NCI-H82 treated with DMSO at 0.1 percent for 48 hours (cell line): ENCODE results near the gene CD72.
A peak's percentile ranks its signal among the peaks of the same experiment; 100 is the strongest.

Source experiments
- DNase-seq: peaks from one replicate; lab custom pipeline; 2025; ENCODE audit not compliant: unreplicated experiment; lab: John Stamatoyannopoulos, UW

The CD72 gene

GRCh38 chr9:35618325-35618727 is at the start of gene CD72:
CD72 (minus strand) TSS chr9:35618413; CDS start chr9:35618303, 110 bp downstream.
- no peak for DNase-seq

DNA sequence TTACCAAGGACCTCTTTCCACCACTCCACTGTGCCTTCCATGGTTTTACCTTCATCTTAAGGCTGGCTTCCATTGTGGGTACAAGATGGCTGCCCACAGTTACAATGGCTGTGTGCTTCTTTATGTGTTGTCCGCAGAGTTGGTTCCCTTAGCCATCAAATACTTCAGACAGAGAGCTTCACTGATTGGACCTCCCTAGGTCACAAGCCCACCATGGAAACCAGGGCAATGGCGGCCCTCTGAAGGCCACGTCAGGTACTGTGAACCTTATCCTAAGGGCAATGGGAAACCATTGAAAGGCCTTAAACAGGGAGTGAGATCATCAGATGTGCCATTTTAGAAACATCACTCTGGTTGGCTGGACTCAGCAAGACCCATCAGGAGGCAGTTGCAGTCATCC is 49.7 kb upstream of the CD72 start:
- DNase-seq, result no peak

GRCh38 chr9:35666549-35666948 is 48.3 kb upstream of the CD72 start:
- DNase-seq, result no peak

- DNase-seq, result no peak
Observed at GRCh38 chr9:35666045-35666444, 47.8 kb upstream of the CD72 start.

DNA sequence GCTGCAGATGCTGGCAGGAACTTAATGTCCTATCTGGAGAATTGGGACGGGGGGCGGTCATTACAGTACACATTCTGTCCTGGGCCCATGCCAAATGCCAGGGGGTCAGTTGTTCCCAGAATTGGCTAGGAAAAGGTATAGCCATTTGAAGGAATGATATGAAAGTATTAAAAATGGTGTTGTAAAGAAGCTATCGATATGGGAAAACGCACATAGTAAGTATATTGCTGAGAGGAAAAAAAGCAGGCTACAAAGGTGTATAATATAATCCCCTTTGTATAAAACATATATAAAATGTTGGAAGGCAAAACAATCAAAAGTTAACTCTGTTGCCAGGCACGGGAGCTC is 47.2 kb upstream of the CD72 start:
- DNase-seq, result no peak

DNA sequence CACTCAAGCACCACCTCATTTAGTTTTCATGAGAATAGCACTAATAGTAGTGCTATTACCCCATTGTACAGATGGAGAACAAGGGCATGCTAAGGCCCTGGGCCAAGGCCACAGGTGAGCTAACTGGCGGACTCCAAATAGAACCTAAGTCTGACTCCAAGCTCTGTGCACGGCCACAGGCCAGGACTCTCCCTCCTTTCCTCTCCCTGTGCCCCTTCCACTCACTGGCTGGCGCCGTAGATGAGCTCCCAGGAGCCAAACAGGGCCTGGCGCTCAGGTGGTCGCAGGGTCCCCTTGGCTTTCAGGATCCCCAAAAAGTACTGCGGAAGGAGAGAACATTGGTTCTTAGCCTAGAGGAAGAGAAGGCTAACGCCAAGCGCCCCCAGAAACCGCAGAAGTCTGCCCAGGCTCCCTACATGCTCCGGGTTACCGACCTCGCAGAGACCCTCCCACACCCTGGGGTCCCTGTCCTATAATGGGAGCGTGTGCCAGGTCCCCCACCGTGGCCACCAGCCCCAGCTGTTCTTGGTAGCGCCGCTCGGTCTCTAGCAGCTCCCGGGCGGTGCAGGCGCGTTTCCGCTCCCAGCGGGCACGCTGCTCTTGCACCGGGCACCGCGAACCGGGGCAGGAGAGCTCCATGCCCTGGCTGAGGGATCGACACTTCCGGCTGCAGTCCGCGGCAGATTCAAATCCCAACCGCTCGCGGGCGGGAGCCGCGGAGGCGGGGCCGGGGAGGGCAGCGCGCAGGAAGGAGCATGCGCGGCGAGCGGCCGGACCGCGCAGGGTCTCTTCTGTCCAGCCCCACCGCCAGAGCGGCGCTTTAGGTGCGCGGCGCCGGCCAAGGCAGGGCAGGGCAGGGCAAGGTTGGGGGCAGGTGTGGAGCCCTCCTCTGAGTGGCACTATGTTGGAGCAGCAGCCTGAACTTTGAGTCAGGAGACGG is 46.6 kb upstream of the CD72 start, which contains the start of gene ARHGEF39:
Gene ARHGEF39, minus strand, starts transcription at position 665 of the 940 bp plus-strand sequence. Its CDS starts 26 bp downstream, at position 639.
- DNase-seq, result peak; percentile 35

GRCh38 chr9:35662437-35662836 is 44.2 kb upstream of the CD72 start:
- no peak for DNase-seq

- no peak for DNase-seq
Observed at GRCh38 chr9:35661756-35662350, 43.6 kb upstream of the CD72 start.

DNA sequence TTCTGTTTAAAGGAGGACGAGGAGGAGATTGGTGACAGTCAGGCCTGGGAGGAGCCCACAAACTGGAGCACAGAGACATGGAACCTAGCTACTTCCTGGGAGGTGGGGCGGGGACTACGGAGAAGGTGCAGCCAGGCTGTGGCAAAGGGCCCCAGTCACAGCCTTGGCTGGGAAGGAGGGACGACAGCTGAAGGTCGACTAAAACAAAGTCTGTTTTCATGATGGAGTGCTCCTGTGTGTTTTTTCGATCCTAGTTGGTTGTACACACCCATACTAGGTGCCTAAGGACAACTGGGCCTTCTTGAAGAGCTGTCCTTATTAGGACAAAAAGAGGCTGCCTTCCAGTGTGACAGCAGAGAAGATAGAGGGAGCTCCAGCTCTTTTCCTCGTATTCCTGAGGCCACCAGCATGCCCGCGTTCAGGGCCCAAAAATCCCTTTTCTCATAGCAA is 42.8 kb upstream of the CD72 start:
- no peak for DNase-seq

DNA sequence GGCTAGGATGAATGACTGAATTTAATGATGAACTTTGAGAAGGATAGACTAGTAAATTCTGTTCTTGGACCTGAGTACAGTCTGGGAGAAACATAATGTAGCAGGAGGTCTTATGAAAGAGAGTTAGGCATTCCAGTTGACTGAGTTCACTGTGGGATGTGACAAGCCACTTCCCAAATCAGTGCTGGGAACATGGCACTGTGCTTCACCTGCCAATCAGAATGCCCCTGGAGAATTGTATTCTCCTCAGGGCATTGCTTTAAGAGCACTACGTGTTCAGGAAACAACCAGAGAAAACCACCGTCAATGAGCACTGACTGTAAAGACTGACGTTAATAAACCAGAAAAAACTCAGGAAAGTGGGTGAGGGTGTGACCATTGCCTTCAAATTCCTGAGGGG is 41.1 kb upstream of the CD72 start:
- no peak for DNase-seq

GRCh38 chr9:35658968-35659220 is 40.7 kb upstream of the CD72 start:
- DNase-seq, result no peak

DNA sequence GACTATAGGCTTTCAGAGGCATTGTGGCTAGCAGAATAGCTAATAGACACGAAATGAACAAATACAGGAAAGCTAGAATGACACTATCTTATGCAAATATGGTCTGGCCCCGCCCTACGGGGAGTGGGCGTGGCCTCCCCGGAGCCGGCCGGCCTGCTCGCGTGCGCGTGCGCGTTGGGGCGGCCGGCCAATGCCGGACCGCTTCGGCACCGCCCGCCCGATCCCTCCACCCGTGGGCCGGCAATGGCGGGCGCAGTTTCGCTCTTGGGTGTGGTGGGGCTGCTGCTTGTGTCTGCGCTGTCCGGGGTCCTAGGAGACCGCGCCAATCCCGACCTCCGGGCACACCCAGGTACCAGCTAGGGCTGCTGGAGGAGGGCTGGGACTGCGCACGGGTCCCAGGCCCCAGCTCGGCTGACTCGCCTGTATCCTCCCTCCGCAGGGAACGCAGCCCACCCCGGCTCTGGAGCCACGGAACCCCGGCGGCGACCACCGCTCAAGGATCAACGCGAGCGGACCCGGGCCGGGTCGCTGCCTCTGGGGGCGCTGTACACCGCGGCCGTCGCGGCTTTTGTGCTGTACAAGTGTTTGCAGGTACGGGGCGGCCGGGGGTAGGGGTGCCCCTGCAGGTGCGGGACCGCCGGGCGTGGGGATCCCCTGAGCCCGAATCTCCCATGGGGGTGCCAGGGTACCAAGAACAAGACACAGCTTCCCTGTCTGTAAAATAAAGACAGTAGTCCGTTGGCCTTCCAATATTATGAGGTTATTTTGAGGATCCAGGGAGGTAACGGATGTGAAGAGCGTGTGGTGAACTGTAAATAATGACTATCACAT is 40.1 kb upstream of the CD72 start, which contains the start of gene CCDC107:
Gene CCDC107, plus strand, starts transcription at position 156 of the 831 bp plus-strand sequence. Its CDS starts 88 bp downstream, at position 244.
- peak; percentile 55 for DNase-seq

DNA sequence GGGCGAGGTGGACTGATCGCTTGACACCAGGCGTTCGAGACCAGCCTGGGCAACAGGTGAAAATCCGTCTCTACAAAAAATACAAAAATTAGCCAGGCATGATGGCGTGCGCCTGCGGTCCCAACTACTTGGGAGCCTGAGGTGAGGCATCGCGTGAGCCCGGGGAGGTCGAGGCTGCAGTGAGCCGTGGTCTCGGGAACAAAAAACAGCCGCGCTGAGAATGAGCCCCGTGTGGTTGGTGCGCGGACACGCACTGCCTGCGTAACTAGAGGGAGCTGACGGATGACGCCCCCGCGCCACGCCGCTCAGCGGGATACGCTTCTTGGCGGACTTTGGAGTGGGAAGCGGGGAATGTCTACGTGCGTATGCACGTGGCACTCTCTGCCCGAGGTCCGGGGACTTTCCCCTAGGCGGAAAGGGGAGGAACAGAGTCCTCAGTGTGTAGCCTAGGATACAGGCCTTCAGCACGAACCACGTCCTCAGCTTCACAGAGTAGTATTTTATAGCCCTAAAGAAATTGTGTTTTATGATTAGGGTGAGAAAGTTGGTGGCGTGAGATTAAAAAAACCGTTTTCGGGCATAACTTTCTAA is 39.4 kb upstream of the CD72 start, which contains the start of gene RMRP:
Gene RMRP, minus strand, starts transcription at position 474 of the 591 bp plus-strand sequence.
- DNase-seq, result peak; percentile 90

DNA sequence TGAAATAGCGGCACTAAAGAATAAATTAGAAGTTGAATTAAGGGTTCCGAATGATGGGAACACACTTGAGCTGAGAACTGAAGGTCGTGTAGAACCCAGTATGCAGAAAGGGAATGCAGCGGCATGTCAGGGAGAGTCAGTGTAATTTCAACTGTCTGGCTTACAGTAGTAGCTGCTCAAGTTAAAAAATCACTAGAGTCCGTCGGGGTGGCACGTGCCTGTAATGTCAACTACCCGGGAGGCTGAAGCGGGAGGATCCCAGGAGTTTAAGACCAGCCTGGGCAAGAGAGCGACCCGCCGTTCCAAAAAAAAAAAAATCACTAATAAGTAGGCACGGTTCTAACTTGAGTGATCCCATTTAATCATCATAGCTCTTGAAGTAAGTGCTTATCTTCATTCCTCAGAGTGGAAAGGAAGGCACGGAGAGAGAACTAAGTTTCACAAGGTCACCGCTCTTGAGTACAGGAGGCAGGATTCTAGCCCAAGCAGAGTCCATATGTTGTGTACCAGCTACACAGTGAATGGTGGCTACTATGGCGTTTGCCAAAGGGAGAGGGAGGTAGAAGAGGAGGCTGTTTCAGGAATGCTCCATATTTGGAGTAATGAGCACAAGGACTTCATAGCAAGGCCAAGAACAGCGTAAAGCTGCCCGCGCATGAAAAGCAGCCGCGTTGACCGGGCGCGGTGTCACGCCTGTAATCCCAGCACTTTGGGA is 38.8 kb upstream of the CD72 start:
- peak; percentile 11 for DNase-seq

GRCh38 chr9:35656348-35656747 is 38.1 kb upstream of the CD72 start:
- no peak for DNase-seq

DNA sequence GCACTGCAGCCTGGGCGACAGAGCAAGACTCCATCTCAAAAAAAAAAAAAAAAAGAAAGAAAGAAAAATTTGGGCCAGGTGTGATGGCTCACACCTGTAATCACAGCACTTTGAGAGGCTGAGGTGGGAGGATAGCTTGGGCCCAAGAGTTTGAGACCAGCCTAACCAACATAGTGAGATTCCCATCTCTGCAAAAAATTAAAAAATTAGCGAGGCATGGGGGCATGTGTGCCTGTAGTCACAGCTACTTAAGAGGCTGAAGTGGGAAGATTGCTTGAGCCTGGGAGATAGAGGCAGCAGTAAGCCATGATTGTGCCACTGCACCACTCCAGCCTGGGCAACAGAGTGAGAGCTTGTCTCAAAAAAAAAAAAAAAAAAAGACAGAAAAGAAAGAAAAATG is 35.4 kb upstream of the CD72 start:
- no peak for DNase-seq

GRCh38 chr9:35652829-35653209 is 34.6 kb upstream of the CD72 start:
- DNase-seq, result no peak

DNA sequence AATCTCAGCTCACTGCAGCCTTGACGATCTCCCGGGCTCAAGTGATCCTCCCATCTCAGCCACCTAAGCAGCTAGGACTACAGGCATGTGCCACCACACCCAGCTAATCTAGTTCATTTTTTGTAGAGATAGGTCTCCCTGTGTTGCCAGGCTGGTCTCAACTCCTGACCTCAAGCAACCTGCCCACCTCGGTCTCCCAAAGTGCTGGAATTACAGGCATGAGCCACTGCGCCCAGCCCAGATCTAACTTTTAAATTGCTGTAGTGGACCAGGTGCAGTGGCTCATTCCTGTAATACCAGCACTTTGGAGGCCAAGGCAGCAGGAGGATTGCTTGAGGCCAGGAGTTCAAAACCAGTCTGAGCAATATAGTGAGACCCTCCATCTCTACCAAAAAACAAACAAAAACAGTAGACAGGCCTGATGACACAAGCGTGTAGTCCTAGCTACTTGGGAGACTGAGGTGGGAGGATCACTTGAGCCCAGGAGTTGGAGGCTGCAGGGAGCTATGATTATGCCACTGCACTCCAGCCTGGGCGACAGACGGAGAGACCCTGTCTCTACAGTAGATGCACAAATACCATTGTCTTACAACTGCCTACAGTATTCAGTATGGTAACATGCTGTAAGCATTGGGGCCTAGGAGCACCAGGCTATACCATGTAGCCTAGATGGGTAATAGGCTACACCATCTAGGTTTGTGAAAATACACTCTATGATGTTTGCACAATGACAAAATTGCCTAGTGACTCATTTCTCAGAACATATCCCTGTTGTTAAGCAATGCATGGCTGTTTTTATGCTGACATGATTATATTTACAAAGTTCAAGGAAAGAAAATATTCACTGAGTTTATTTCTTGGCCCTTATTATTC is 34.0 kb upstream of the CD72 start:
- no peak for DNase-seq

DNA sequence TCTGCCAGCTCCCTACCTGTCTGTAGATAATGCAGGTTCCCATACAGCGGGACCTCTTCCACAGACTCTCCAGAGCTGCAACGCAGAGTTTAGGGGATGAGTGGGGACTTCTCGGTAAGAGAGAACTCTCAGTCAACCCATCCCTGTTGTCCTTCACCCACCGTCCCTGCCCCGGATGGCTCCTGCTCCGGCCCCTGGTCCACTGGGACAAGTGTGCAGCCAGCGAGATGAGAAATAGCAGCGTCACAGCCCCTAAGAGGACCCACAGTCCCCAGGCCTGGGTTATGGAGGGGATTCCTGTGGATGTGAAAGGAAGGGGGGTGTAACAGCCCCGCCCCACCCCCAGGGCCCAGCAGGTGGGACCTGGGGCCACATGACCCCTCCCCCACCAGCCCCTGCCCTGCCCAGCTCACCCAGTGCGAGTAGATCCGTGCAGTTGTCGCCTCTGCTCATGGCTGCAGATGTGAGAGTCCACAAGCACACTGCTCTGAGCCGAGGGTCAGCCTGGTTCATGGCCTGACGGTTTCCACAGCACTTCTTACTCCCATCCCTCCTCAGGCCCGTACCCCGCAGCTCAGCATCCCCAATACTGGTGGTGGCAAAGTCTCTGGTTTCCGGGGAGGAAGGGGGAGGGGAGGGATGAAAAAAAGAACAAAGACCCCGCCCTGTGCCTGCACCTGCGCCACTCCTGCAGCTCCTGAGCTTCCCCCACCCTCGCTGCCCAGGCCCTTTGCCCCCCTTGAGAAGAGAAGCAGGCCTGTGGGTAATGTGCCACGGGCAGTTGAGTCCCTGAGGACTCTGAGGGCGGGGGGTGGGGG is 32.3 kb upstream of the CD72 start, which contains the start of gene SIT1:
Gene SIT1, minus strand, starts transcription at position 591 of the 818 bp plus-strand sequence. Its CDS starts 78 bp downstream, at position 513.
- DNase-seq, result no peak
